Activated T-helper 2 cell treated with anti-CD3 and anti-CD28 coated beads, Interferon-gamma antibody, Interleukin-2, Interleukin-4, amounts not matched to agents 10 μg/mL and 5 μg/mL and 100 μg/mL, durations not matched to agents 14 hours and 24 hours and 36 hours (primary cell): Measurements from ENCODE around the gene TBP. TPM values are rescaled to one million over a fixed set of nuclear protein-coding genes. Genes with fewer than 3 reads are reported as not detected.
A peak's percentile ranks its signal among the peaks of the same experiment; 100 is the strongest.
"Not testable (repeated sequence)": the region's sequence is repeated elsewhere in the genome, so short reads cannot be mapped to it uniquely, and the experiment has no call there.

Source experiments
- DNase-seq: peaks from one replicate; pipeline ENCODE4 v3.0.0; 2021; ENCODE audit warnings: low spot score
- H3K27ac Mint-ChIP-seq: one replicate; pipeline ENCODE4 v1.8.0; 2021; ENCODE audit warnings: mixed read lengths
- H3K27me3 Mint-ChIP-seq: one replicate; pipeline ENCODE4 v1.8.0; 2021; ENCODE audit warnings: low read depth, mixed read lengths
- H3K36me3 Mint-ChIP-seq: one replicate; pipeline ENCODE4 v1.8.0; 2021; ENCODE audit warnings: low read depth, mixed read lengths
- H3K4me1 Mint-ChIP-seq: one replicate; pipeline ENCODE4 v1.8.0; 2021; ENCODE audit warnings: low read depth, mixed read lengths
- H3K4me3 Mint-ChIP-seq: one replicate; pipeline ENCODE4 v1.8.0; 2021; ENCODE audit warnings: low read depth, mild to moderate bottlenecking, moderate library complexity, mixed read lengths
- H3K9me3 Mint-ChIP-seq: one replicate; pipeline ENCODE4 v1.8.0; 2021; ENCODE audit warnings: mixed read lengths
- intact Hi-C: fragments of 100-400 bp; cut with micrococcal nuclease; formaldehyde crosslinking; loops from one replicate; pipeline ENCODE4 v1.15.1; 2023
- total RNA-seq: library from RNA; stranded (reverse); gene quantifications from 2 replicates; pipeline ENCODE4 v1.2.3, GENCODE V29; 2022

Gene TBP
- total RNA-seq, 1 donor from 2014 or later, result 26.4 TPM

DNA sequence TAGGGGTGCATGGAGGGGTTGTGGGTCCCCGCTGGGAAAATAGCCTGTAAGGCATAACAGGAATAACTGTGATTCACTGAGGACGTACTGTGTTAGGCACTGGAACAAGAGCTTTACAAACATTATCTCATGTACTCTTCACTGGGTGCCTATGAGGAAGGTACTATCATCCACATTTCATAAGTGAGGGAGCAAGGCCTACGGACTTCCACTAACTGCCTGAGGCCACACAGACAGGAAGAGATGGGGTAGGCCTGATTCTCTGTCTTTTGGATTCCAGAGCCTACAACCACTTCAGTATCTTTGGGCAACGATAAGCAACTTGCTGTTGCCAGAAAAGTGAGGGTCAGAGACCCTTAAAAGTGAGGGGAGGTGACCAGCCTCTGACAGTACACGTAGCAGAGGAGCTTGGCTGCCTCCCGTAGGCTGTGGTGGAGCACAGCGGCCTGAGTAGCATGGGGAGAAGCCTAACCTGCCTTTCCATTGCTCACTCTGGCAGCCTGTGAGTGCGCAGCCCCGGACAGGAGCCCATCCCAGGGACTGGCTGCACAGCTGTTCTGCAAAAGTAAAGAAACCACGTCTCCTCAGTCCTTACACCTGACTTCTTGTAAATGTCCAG, 31.5 kb upstream of the TBP start:
- intact Hi-C loops, result no loop called here
- no peaks in the 10 kb centered on the region for H3K36me3 Mint-ChIP-seq
- peaks cover 47% of the 10 kb centered on the region for H3K27me3 Mint-ChIP-seq
- H3K4me3 Mint-ChIP-seq, result no peak overlapping the region
- peaks cover 13% of the 10 kb centered on the region for H3K4me1 Mint-ChIP-seq
- no peaks in the 10 kb centered on the region for H3K9me3 Mint-ChIP-seq
- no peak for DNase-seq
- no peak overlapping the region for H3K27ac Mint-ChIP-seq

DNA sequence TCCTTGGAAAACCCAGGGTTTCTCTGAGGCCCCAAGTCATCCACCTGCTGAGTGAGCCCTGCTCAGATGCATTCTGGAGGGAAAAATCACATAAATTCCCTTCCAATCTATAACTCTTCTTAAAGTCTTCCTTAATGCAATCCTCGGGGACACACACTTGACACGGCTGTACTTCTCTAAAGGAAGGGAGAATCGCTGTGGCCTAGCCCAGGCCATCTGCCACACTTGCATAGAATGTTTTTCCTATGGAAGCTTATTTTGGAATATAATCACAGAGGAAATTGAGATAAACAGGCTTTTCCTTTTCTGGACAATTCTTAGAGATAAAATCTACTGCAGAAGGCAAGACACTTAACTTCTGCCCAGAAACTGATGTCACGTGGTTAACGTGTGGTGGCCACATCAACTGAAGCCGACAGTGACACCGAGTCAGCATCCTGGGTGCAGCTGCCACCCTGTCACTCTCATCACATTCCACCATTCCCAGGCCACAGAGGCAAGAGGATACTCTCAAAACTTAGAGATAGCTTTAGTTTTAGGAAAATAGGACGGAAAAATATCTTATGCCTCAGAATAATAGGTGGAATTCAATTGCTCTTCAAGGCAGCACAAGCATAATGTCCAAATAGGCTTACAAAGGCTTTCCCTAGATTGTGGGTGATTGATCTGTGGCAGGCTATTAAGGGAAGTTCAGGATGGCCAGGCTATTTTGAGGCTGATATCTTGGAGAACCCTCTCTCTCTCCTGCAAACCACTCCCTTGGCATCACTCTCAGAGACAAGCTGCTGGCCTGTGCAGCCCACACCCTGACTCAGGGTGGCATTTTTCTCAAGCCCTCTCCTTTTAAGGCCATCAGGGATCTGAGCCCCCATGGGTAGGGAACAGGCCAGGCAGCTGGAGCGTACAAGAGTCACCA, 30.7 kb upstream of the TBP start:
- no peak overlapping the region for H3K4me3 Mint-ChIP-seq
- intact Hi-C loops, result no loop called here
- no peaks in the 10 kb centered on the region for H3K9me3 Mint-ChIP-seq
- DNase-seq, result no peak
- H3K36me3 Mint-ChIP-seq, result no peaks in the 10 kb centered on the region
- no peak overlapping the region for H3K27ac Mint-ChIP-seq
- peaks cover 16% of the 10 kb centered on the region for H3K4me1 Mint-ChIP-seq
- peaks cover 44% of the 10 kb centered on the region for H3K27me3 Mint-ChIP-seq

DNA sequence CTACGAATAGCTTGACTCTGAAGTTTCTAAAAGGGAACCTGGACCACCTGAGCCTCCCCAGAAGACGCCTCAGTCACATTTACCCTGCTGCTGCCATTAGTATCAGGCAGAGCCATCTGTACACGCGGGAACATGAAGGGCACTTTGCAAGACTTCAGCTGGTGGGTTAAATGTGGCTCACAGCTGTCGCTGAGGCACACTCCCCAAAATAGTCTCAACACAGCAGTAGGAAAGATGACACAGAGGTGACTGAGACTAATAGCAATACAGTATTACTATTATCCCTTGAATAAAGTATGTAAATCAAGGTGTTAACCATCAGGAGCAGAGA, 30.0 kb upstream of the TBP start:
- Mint-ChIP-seq H3K4me1 (peaks cover 19% of the 10 kb centered on the region), H3K36me3 (no peaks in the 10 kb centered on the region), H3K9me3 (no peaks in the 10 kb centered on the region), H3K27ac (no peak overlapping the region), H3K4me3 (no peak overlapping the region), H3K27me3 (peaks cover 37% of the 10 kb centered on the region)
- DNase-seq, result no peak
- intact Hi-C loops, result no loop called here

DNA sequence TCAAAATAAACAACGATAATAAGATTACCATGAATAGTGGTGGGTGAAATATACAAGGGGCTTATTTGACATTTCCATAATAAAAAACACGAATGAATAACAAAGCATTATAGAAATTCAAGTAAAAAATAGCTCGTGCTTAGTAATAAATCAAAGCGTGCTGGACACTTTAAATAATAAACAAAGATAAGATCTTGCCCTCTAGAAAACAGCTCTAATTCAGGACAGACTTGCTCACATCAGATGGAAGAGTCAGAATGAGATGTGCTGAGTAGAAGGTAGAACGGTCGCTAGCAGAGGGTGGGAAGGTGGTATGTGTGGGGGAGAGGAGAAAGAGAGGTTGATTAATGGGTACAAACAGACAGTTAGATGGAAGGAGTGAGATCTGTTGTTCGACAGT, 28.4 kb upstream of the TBP start:
- Mint-ChIP-seq H3K27me3 (peaks cover 23% of the 10 kb centered on the region), H3K9me3 (no peaks in the 10 kb centered on the region), H3K4me1 (peaks cover 19% of the 10 kb centered on the region), H3K36me3 (no peaks in the 10 kb centered on the region), H3K27ac (no peak overlapping the region), H3K4me3 (no peak overlapping the region)
- DNase-seq, result no peak
- intact Hi-C loops, result no loop called here

DNA sequence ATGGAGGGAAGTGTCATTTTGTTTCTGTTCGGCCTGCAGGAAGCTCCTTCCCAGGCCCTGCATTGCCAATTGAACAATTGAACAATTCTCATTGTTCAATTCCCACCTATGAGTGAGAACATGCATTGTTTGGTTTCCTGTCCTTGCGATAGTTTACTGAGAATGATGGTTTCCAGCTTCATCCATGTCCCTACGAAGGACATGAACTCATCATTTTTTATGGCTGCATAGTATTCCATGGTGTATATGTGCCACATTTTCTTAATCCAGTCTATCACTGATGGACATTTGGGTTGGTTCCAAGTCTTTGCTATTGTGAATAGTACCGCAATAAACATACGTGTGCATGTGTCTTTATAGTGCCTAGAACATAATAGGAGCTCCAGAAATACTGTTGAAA, 26.2 kb upstream of the TBP start:
- Mint-ChIP-seq H3K27me3 (peaks cover 14% of the 10 kb centered on the region), H3K4me1 (peaks cover 14% of the 10 kb centered on the region)
- DNase-seq, H3K4me3 Mint-ChIP-seq, H3K9me3 Mint-ChIP-seq, H3K27ac Mint-ChIP-seq, H3K36me3 Mint-ChIP-seq, intact Hi-C loops: not testable (repeated sequence)

DNA sequence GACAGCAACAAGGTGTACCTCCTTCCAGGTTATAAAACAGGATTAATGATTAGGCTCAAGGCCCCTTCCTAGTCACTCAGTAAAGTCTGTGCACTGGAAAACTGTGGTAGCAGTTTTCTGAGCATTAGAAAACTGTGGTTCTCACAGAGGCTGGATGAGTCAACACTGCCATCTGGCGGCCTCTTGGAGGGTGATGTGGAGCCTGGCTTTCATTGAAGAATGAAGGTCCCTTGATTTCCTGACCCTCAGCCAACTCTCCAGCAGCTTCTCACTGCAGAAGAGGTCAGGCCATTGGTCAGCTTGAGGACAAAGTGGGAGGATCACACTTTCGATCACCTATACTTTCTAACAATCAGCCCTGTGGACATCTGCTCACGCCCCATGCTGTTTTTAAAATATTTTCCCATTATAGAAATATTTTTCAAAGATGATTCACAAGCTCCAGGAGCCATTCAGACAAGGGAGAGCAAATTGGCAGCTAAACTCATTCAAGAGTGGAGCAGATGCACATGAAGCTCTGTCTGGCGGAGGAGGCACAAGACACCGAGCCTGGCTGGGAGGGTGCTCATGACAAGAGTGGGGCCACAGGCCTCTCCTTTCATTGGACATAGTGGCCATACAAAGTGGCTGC, 24.2 kb upstream of the TBP start:
- Mint-ChIP-seq H3K4me3 (no peak overlapping the region), H3K27ac (no peak overlapping the region), H3K27me3 (peaks cover 10% of the 10 kb centered on the region), H3K4me1 (peaks cover 5% of the 10 kb centered on the region), H3K9me3 (no peaks in the 10 kb centered on the region), H3K36me3 (peaks cover 17% of the 10 kb centered on the region)
- peak; percentile 39 for DNase-seq
- intact Hi-C loops, result loop anchor here (1.0 to 10.0 kb wide), 2 partner anchors 699 to 1635 kb away; no protein-coding TSS in a partner anchor

DNA sequence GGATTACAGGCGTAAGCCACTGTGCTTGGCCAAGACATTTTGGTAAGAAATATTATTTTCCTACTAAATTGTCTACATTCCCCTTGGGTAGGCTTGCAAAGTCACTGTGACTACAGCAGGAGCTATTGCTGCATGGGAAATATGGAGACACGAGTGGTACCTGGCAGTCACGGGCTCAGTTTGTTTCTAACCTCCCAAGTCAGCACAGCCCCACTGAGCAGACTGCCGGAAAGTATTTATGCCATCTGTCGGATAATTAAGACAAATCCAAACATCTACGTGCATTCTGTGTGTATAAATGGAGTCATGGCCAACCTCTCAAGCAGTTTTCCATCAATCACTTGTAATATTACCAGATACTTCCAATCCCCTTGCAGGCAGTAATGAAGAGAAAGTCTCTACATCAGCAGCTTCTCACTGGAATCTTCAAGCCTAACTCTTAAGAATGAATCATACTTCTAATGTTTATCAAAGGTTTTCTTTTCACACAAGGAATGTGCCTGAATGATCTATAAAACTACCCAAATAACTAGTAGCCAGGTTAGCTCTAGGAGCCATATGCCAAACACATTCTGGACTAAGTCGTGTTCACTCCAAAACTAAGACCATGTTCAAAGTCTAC, 21.2 kb upstream of the TBP start:
- H3K4me3 Mint-ChIP-seq, result no peak overlapping the region
- H3K36me3 Mint-ChIP-seq, result peaks cover 42% of the 10 kb centered on the region
- H3K4me1 Mint-ChIP-seq, result peaks cover 8% of the 10 kb centered on the region
- no peaks in the 10 kb centered on the region for H3K27me3 Mint-ChIP-seq
- no peak for DNase-seq
- intact Hi-C loops, result loop anchor here (10.0 kb wide), 1 partner anchor 1638 kb away; no protein-coding TSS in a partner anchor
- no peaks in the 10 kb centered on the region for H3K9me3 Mint-ChIP-seq
- H3K27ac Mint-ChIP-seq, result no peak overlapping the region

DNA sequence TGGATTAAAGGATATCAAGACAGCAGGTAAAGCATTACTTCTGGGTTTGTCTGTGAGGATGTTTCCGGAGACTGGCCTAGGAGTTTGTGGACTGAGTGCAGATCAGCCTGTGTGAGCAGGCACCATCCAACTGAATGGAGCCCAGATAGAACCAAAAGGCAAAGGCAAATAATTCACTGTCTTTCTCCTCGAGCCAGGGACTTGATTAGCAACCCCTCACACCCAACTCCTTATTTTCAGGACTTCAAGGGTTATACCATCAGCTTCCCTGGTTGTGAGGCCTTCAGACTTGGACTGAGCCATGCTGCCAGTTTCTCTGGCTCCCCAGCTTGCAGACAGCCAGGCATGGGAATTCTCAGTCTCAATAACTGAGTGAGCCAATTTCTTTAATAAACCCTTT, 20.4 kb upstream of the TBP start:
- H3K4me3 Mint-ChIP-seq, result no peak overlapping the region
- no peaks in the 10 kb centered on the region for H3K27me3 Mint-ChIP-seq
- H3K27ac Mint-ChIP-seq, result no peak overlapping the region
- intact Hi-C loops, result loop anchor here (10.0 kb wide), 1 partner anchor 1639 kb away; no protein-coding TSS in a partner anchor
- peaks cover 2% of the 10 kb centered on the region for H3K4me1 Mint-ChIP-seq
- H3K36me3 Mint-ChIP-seq, result peaks cover 47% of the 10 kb centered on the region
- DNase-seq, result no peak
- no peaks in the 10 kb centered on the region for H3K9me3 Mint-ChIP-seq

DNA sequence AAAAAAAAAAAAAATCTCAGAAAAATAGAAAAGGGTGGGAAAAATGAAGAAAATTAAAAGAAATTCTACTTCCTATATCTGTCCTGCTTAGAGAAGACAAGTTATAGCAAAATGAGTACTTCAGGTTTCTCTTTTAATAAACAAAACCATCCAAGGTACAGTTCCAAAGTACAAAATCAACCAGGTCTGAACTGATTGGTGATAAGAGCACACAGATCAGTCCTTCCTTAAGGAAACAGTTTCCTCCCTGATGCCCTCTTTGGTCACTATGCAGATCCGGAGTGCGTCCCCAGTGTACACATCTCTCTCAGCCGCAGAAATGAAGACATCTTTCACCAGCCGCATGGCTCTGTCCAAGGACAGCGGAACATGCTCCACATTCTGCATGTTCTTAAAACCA, 19.2 kb upstream of the TBP start:
- intact Hi-C loops, result loop anchor here (10.0 kb wide), 1 partner anchor 1640 kb away; no protein-coding TSS in a partner anchor
- H3K9me3 Mint-ChIP-seq, result no peaks in the 10 kb centered on the region
- H3K4me3 Mint-ChIP-seq, result no peak overlapping the region
- H3K27me3 Mint-ChIP-seq, result no peaks in the 10 kb centered on the region
- H3K4me1 Mint-ChIP-seq, result peaks cover 2% of the 10 kb centered on the region
- H3K27ac Mint-ChIP-seq, result no peak overlapping the region
- no peak for DNase-seq
- peaks cover 59% of the 10 kb centered on the region for H3K36me3 Mint-ChIP-seq

DNA sequence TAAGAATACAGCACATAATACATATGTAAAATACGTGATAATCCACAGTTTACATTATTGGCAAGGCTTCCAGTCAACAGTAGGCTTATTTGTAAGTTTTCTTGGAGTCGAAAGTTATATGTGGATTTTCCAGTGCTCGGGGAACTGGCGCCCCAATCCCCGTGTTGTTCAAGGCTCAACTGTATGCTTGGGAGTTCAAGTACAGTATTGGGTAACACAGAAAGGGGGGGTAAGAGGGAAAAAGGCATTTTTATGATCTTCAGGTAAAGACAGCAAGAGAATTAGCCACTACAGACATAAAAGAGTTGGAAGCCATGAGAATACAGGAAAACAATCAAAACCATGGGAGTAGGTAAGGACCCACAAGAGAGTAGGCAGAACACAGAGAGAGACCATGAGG, 17.5 kb upstream of the TBP start:
- Mint-ChIP-seq H3K27ac (no peak overlapping the region), H3K9me3 (no peaks in the 10 kb centered on the region), H3K4me3 (no peak overlapping the region), H3K27me3 (no peaks in the 10 kb centered on the region), H3K36me3 (peaks cover 74% of the 10 kb centered on the region), H3K4me1 (peaks cover 9% of the 10 kb centered on the region)
- intact Hi-C loops, result loop anchor here (10.0 kb wide), 1 partner anchor 1642 kb away; no protein-coding TSS in a partner anchor
- no peak for DNase-seq

DNA sequence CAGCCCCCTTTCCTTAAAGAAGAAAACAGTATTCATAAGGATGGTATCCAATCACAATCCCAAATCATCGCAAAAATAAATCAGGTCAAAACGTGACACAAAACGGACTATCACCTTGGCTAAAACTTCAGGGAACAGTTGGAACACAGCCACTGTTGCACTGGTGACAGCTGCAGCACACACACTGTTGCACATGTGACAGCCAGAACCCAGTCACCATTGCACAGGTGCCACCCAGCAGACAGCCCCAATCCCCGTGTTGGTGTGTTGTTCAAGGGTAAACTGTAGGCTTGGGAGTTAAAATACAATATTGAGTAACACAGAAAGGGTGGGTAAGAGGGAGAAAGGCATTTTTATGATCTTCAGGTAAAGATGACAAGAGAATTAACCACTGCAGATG, 16.8 kb upstream of the TBP start:
- Mint-ChIP-seq H3K4me3 (no peak overlapping the region), H3K27ac (no peak overlapping the region), H3K9me3 (no peaks in the 10 kb centered on the region), H3K4me1 (peaks cover 9% of the 10 kb centered on the region), H3K36me3 (peaks cover 80% of the 10 kb centered on the region), H3K27me3 (no peaks in the 10 kb centered on the region)
- intact Hi-C loops, result loop anchor here (10.0 kb wide), 1 partner anchor 1643 kb away; no protein-coding TSS in a partner anchor
- DNase-seq, result no peak

DNA sequence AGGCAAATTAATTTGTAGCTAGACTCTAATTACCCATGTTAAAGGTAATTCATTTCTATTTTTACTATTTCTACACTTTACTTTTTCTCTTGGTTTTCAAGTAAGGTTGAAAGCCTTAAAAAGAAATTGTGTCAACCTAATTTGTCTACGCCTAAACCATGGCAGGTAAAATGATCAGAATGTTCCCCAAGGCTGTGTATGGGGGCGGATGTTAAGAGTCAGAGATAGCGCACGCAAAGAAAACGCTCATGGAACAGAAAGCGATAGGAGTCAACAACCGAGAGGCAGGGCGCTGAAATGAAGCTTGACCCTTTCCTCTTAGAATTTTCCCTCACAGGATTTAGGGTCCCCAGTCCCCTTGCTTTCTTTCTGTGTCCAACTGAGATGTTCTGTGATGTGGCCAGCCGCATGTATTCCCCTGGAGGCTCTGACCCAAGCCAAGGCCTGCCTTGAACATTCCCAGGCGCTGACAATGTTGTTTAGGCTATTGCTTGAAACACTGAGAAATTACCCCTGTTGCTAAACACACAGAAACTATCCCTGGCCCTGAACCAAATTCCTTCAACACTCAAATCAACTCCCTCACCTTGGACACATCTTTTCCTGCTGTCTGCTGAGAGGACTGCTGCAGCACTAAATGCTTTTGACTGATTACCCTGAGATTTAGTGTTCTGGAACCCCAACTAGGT, 12.0 kb upstream of the TBP start:
- no peaks in the 10 kb centered on the region for H3K27me3 Mint-ChIP-seq
- H3K27ac Mint-ChIP-seq, result no peak overlapping the region
- no peak for DNase-seq
- H3K4me1 Mint-ChIP-seq, result peaks cover 9% of the 10 kb centered on the region
- H3K9me3 Mint-ChIP-seq, result no peaks in the 10 kb centered on the region
- intact Hi-C loops, result no loop called here
- peaks cover 94% of the 10 kb centered on the region for H3K36me3 Mint-ChIP-seq
- H3K4me3 Mint-ChIP-seq, result no peak overlapping the region
